Keratinocyte (primary cell): ENCODE data around the gene CACFD1. TPM values are rescaled to one million over a fixed set of nuclear protein-coding genes. Genes with fewer than 3 reads are reported as not detected.

Experiments
- DNase-seq: peaks from one replicate; pipeline ENCODE4 v3.0.0-alpha.2; 2011; ENCODE audit warnings: low read depth, missing footprints, low spot score
- FAIRE-seq: peaks from 2 replicates; lab custom pipeline; 2011; peaks lifted over from hg19 to GRCh38; lab: Jason Lieb, UNC
- H2AFZ ChIP-seq: 2 replicates; pipeline ENCODE4 v1.6.0; 2012; ENCODE audit warnings: low read length, control low read depth, inconsistent platforms; ENCODE audit not compliant: control insufficient read depth
- H3K27ac ChIP-seq: 2 replicates; pipeline ENCODE4 v1.5.1; 2011; ENCODE audit warnings: low read length; ENCODE audit not compliant: control insufficient read depth, insufficient read depth
- H3K27me3 ChIP-seq: 3 replicates; pipeline ENCODE4 v1.6.0; 2011; ENCODE audit warnings: low read length; ENCODE audit not compliant: control insufficient read depth, insufficient read depth; ENCODE audit errors: extremely low read depth
- H3K36me3 ChIP-seq, 2 experiments: 2 replicates in 1 of 2; 3 replicates in 1 of 2; pipeline ENCODE4 v1.5.1; 2011; ENCODE audit warnings: low read length in 2 of 2, mild to moderate bottlenecking in 1 of 2; ENCODE audit not compliant: control insufficient read depth in 2 of 2, insufficient read depth in 2 of 2; ENCODE audit errors: extremely low read depth in 1 of 2
- H3K4me1 ChIP-seq: 3 replicates; pipeline ENCODE4 v1.5.1; 2011; ENCODE audit warnings: low read length; ENCODE audit not compliant: control insufficient read depth, insufficient read depth; ENCODE audit errors: extremely low read depth
- H3K4me2 ChIP-seq: 3 replicates; pipeline ENCODE4 v1.6.0; 2011; ENCODE audit warnings: low read depth, low read length; ENCODE audit not compliant: control insufficient read depth, insufficient read depth; ENCODE audit errors: extremely low read depth
- H3K4me3 ChIP-seq, 3 experiments: fragments of 200-600 bp in 1 of 3; sonication (generic) in 1 of 3; 2 replicates in 2 of 3; 3 replicates in 1 of 3; pipeline ENCODE4 v1.5.1; 2011 to 2016; ENCODE audit warnings: low read length in 3 of 3, mild to moderate bottlenecking in 3 of 3, control low read depth in 2 of 3, inconsistent platforms in 1 of 3, low read depth in 1 of 3, mixed read lengths in 1 of 3, mixed run types in 1 of 3, moderate library complexity in 1 of 3; ENCODE audit not compliant: control insufficient read depth in 2 of 3, insufficient read depth in 2 of 3; ENCODE audit errors: extremely low read depth in 1 of 3
- H3K79me2 ChIP-seq: 2 replicates; pipeline ENCODE4 v1.6.0; 2012; ENCODE audit warnings: low read length; ENCODE audit not compliant: control insufficient read depth, insufficient read depth
- H3K9ac ChIP-seq: 3 replicates; pipeline ENCODE4 v1.6.0; 2011; ENCODE audit warnings: low read length; ENCODE audit not compliant: control insufficient read depth, insufficient read depth; ENCODE audit errors: extremely low read depth
- H3K9me1 ChIP-seq: 3 replicates; pipeline ENCODE4 v1.6.0; 2011; ENCODE audit warnings: low read length; ENCODE audit not compliant: control insufficient read depth, insufficient read depth; ENCODE audit errors: extremely low read depth
- H3K9me3 ChIP-seq: 2 replicates; pipeline ENCODE4 v1.5.1; 2012; ENCODE audit warnings: low read depth, low read length; ENCODE audit not compliant: control insufficient read depth
- H4K20me1 ChIP-seq: 3 replicates; pipeline ENCODE4 v1.6.0; 2011; ENCODE audit warnings: low read length; ENCODE audit not compliant: control insufficient read depth, insufficient read depth; ENCODE audit errors: extremely low read depth
- CTCF ChIP-seq, 3 experiments: IDR thresholded peaks in 1 of 3; conservative IDR thresholded peaks in 1 of 3; optimal IDR thresholded peaks in 1 of 3; 2 replicates in 2 of 3; 3 replicates in 1 of 3; pipeline versions ENCODE3 to v1.5.1; 2011; ENCODE audit warnings: low read length in 3 of 3, mild to moderate bottlenecking in 3 of 3, moderate library complexity in 2 of 3, control low read depth in 1 of 3, inconsistent platforms in 1 of 3; ENCODE audit not compliant: insufficient read depth in 2 of 3; ENCODE audit errors: extremely low read depth in 1 of 3
- EZH2 ChIP-seq: IDR thresholded peaks from one replicate; pipeline ENCODE4 v1.6.1; 2012; ENCODE audit warnings: inconsistent platforms, mild to moderate bottlenecking, low read length, moderate library complexity
- dilution Hi-C: fragments of 300-500 bp; cut with MboI; formaldehyde crosslinking; loops from one replicate; pipeline ENCODE4 v1.7.0; 2020; ENCODE audit warnings: low sequenced_read_pairs; ENCODE audit not compliant: extremely low pct_ligation_motif_present
- polyA plus RNA-seq, 5 experiments: library from polyadenylated mRNA; depleted of rRNA in 3 of 5; stranded (reverse) in 3 of 5; stranded (forward) in 1 of 5; unstranded in 1 of 5; fragments of >200 nt; gene quantifications; 1 replicate in 1 of 5; 2 replicates in 3 of 5; 3 replicates in 1 of 5; pipeline versions ENCODE4 v1.2.1 to v1.2.3, GENCODE V29; 2011 to 2012; ENCODE audit warnings: missing spikeins in 2 of 5, low read depth in 1 of 5, low replicate concordance in 1 of 5

The CACFD1 gene
- polyA plus RNA-seq, 1 donor (not counting 4 experiments of a cell fraction or from before 2014, with no cell fraction given), result 3.4 TPM

- DNase-seq (no peak), FAIRE-seq (no peak)
- Histone ChIP-seq H2AFZ (no peak overlapping the region), H3K4me1 (peaks cover 7% of the 10 kb centered on the region), H4K20me1 (no peaks in the 10 kb centered on the region), H3K36me3 (no peaks in the 10 kb centered on the region), H3K27me3 (peaks cover 7% of the 10 kb centered on the region), H3K4me3 (no peak overlapping the region), H3K27ac (no peak overlapping the region), H3K9ac (no peak overlapping the region), H3K9me3 (no peaks in the 10 kb centered on the region), H3K4me2 (no peak overlapping the region), H3K79me2 (no peaks in the 10 kb centered on the region), H3K9me1 (no peaks in the 10 kb centered on the region)
- dilution Hi-C loops, result no loop called here
- TF ChIP-seq EZH2, result no peak
- TF ChIP-seq CTCF (optimal IDR thresholded peaks at IDR 0.05 in 1 of 3, IDR thresholded peaks at IDR 0.05 in 1 of 3, conservative IDR thresholded peaks at IDR 0.05 in 1 of 3; ENCODE audit: extremely low read depth in 1 of 3, insufficient read depth in 2 of 3, low read length in 3 of 3), result no peak
Measured at GRCh38 chr9:133454325-133454724, 5.5 kb upstream of the CACFD1 start.

- TF ChIP-seq EZH2 (no peak), CTCF (optimal IDR thresholded peaks at IDR 0.05 in 1 of 3, IDR thresholded peaks at IDR 0.05 in 1 of 3, conservative IDR thresholded peaks at IDR 0.05 in 1 of 3; ENCODE audit: extremely low read depth in 1 of 3, insufficient read depth in 2 of 3, low read length in 3 of 3) (no peak)
- H3K9me3 ChIP-seq, result no peaks in the 10 kb centered on the region
- no peaks in the 10 kb centered on the region for H3K36me3 ChIP-seq
- no peaks in the 10 kb centered on the region for H3K9me1 ChIP-seq
- peaks cover 7% of the 10 kb centered on the region for H3K27me3 ChIP-seq
- no peak overlapping the region for H3K27ac ChIP-seq
- FAIRE-seq (no peak), DNase-seq (no peak)
- H3K9ac ChIP-seq, result no peak overlapping the region
- no peak overlapping the region for H3K4me2 ChIP-seq
- dilution Hi-C loops, result no loop called here
- H4K20me1 ChIP-seq, result no peaks in the 10 kb centered on the region
- H3K4me3 ChIP-seq, result no peak overlapping the region
- peaks cover 5% of the 10 kb centered on the region for H3K4me1 ChIP-seq
- no peak overlapping the region for H2AFZ ChIP-seq
- H3K79me2 ChIP-seq, result no peaks in the 10 kb centered on the region
Measured at GRCh38 chr9:133454943-133455673, 4.7 kb upstream of the CACFD1 start.
